GM12872 (cell line): ENCODE results near the gene PCCA.

Source experiments
- CTCF ChIP-seq: IDR thresholded peaks from 3 replicates; pipeline ENCODE4 v1.5.1; 2011; ENCODE audit warnings: low read depth, mild to moderate bottlenecking, low read length, moderate library complexity; ENCODE audit not compliant: insufficient read depth

PCCA gene

GRCh38 chr13:100460266-100460665 lies 371.4 kb downstream of the PCCA start:
- TF ChIP-seq CTCF, result no peak

GRCh38 chr13:100460791-100461190 lies 371.9 kb downstream of the PCCA start:
- TF ChIP-seq CTCF, result no peak

- no peak for TF ChIP-seq CTCF
Measured at GRCh38 chr13:100461309-100462030, 372.6 kb downstream of the PCCA start.

GRCh38 chr13:100464006-100464405 lies 375.1 kb downstream of the PCCA start:
- TF ChIP-seq CTCF, result no peak

- TF ChIP-seq CTCF, result no peak
Measured at GRCh38 chr13:100465558-100465957, 376.7 kb downstream of the PCCA start.

GRCh38 chr13:100470866-100471505 lies 382.1 kb downstream of the PCCA start:
- no peak for TF ChIP-seq CTCF

- TF ChIP-seq CTCF, result no peak
Measured at GRCh38 chr13:100473087-100473486, 384.2 kb downstream of the PCCA start.
